HEK293 (cell line): ENCODE measurements around the gene SLC25A25.

ENCODE experiments used
- CTCF ChIA-PET: fragments of 350-600 bp; formaldehyde crosslinking; extraction: SDS; loops from one replicate; lab custom pipeline; 2021; ENCODE audit warnings: antibody characterized with exemption; lab: Yijun Ruan, JAX
- POLR2A ChIA-PET: fragments of 300-600 bp; formaldehyde crosslinking; extraction: SDS; loops from one replicate; lab custom pipeline; 2020; ENCODE audit warnings: antibody characterized with exemption, inconsistent platforms; lab: Yijun Ruan, JAX
- H3K27ac ChIP-seq: fragments of 200-500 bp; sonication (Bioruptor generic); 2 replicates; pipeline ENCODE4 v1.5.1; 2014; ENCODE audit warnings: low read depth, low read length, control low read depth, inconsistent platforms; ENCODE audit errors: extremely low read depth
- H3K36me3 ChIP-seq, 2 experiments: fragments of 200-500 bp in 1 of 2; sonication (Bioruptor generic) in 1 of 2; 1 replicate in 1 of 2; 2 replicates in 1 of 2; pipeline ENCODE4 v1.5.1; 2014 to 2017; ENCODE audit warnings: inconsistent platforms in 2 of 2, low read length in 2 of 2; ENCODE audit not compliant: control insufficient read depth in 2 of 2, insufficient read depth in 1 of 2
- H3K4me1 ChIP-seq: fragments of 200-500 bp; sonication (Bioruptor generic); 2 replicates; pipeline ENCODE4 v1.5.1; 2014; ENCODE audit warnings: mild to moderate bottlenecking, low read length, inconsistent platforms; ENCODE audit not compliant: control insufficient read depth, insufficient read depth
- H3K4me3 ChIP-seq: 2 replicates; pipeline ENCODE4 v1.5.1; 2011; ENCODE audit warnings: low read depth, mild to moderate bottlenecking, control low read depth, low read length, moderate library complexity
- H3K9me3 ChIP-seq: fragments of 200-500 bp; sonication (Bioruptor generic); 2 replicates; pipeline ENCODE4 v1.5.1; 2014; ENCODE audit warnings: low read depth, low read length, inconsistent platforms; ENCODE audit not compliant: control insufficient read depth, insufficient read depth
- FEZF1 ChIP-seq: fragments of 450-650 bp; formaldehyde crosslinking; IDR thresholded peaks from 2 replicates; pipeline ENCODE4 v1.5.1; 2016; ENCODE audit warnings: missing biosample characterization, missing genetic modification characterization
- KLF16 ChIP-seq: fragments of 450-650 bp; formaldehyde crosslinking; IDR thresholded peaks from 2 replicates; pipeline ENCODE4 v1.5.1; 2017; ENCODE audit warnings: missing biosample characterization, missing genetic modification characterization
- MZF1 ChIP-seq: fragments of 450-650 bp; formaldehyde crosslinking; IDR thresholded peaks from 2 replicates; pipeline ENCODE4 v1.5.1; 2017; ENCODE audit warnings: missing biosample characterization, missing genetic modification characterization, borderline replicate concordance
- SCRT2 ChIP-seq: fragments of 450-650 bp; formaldehyde crosslinking; IDR thresholded peaks from 2 replicates; pipeline ENCODE4 v1.5.1; 2016; ENCODE audit warnings: missing biosample characterization, missing genetic modification characterization
- TSHZ1 ChIP-seq: fragments of 450-650 bp; formaldehyde crosslinking; IDR thresholded peaks from 2 replicates; pipeline ENCODE4 v1.5.1; 2016; ENCODE audit warnings: missing biosample characterization, missing genetic modification characterization, borderline replicate concordance
- ZBTB10 ChIP-seq: fragments of 450-650 bp; formaldehyde crosslinking; IDR thresholded peaks from 2 replicates; pipeline ENCODE4 v1.5.1; 2016; ENCODE audit warnings: missing biosample characterization, missing genetic modification characterization
- ZBTB6 ChIP-seq: fragments of 450-650 bp; formaldehyde crosslinking; IDR thresholded peaks from 2 replicates; pipeline ENCODE4 v1.5.1; 2017; ENCODE audit warnings: missing biosample characterization, missing genetic modification characterization
- ZEB2 ChIP-seq: fragments of 450-650 bp; formaldehyde crosslinking; IDR thresholded peaks from 2 replicates; pipeline ENCODE4 v1.5.1; 2016; ENCODE audit warnings: missing biosample characterization, missing genetic modification characterization
- ZFP37 ChIP-seq: fragments of 450-650 bp; formaldehyde crosslinking; IDR thresholded peaks from 2 replicates; pipeline ENCODE4 v1.5.1; 2016; ENCODE audit warnings: missing biosample characterization, missing genetic modification characterization
- ZFP41 ChIP-seq: fragments of 450-650 bp; formaldehyde crosslinking; IDR thresholded peaks from 2 replicates; pipeline ENCODE4 v1.5.1; 2016; ENCODE audit warnings: missing biosample characterization, missing genetic modification characterization, borderline replicate concordance
- ZNF114 ChIP-seq: fragments of 450-650 bp; formaldehyde crosslinking; IDR thresholded peaks from 2 replicates; pipeline ENCODE4 v1.5.0; 2017; ENCODE audit warnings: missing biosample characterization, missing genetic modification characterization
- ZNF132 ChIP-seq: fragments of 450-650 bp; formaldehyde crosslinking; IDR thresholded peaks from 2 replicates; pipeline ENCODE4 v1.5.1; 2017; ENCODE audit warnings: missing biosample characterization, missing genetic modification characterization, borderline replicate concordance
- ZNF155 ChIP-seq: fragments of 450-650 bp; formaldehyde crosslinking; IDR thresholded peaks from 2 replicates; pipeline ENCODE4 v1.5.1; 2016; ENCODE audit warnings: missing biosample characterization, missing genetic modification characterization
- ZNF324 ChIP-seq: fragments of 450-650 bp; formaldehyde crosslinking; IDR thresholded peaks from 2 replicates; pipeline ENCODE4 v1.5.1; 2016; ENCODE audit warnings: missing biosample characterization, missing genetic modification characterization
- ZNF433 ChIP-seq: fragments of 450-650 bp; formaldehyde crosslinking; IDR thresholded peaks from 2 replicates; pipeline ENCODE4 v1.5.1; 2016; ENCODE audit warnings: missing biosample characterization, missing genetic modification characterization, low read depth
- ZNF530 ChIP-seq: fragments of 450-650 bp; formaldehyde crosslinking; IDR thresholded peaks from 2 replicates; pipeline ENCODE4 v1.5.1; 2016; ENCODE audit warnings: low read depth, missing biosample characterization, missing genetic modification characterization
- ZNF560 ChIP-seq: fragments of 450-650 bp; formaldehyde crosslinking; IDR thresholded peaks from 2 replicates; pipeline ENCODE4 v1.5.1; 2017; ENCODE audit warnings: missing biosample characterization, missing genetic modification characterization, borderline replicate concordance
- ZNF600 ChIP-seq: fragments of 450-650 bp; formaldehyde crosslinking; IDR thresholded peaks from 2 replicates; pipeline ENCODE4 v1.5.1; 2016; ENCODE audit warnings: missing biosample characterization, missing genetic modification characterization
- ZNF624 ChIP-seq: fragments of 450-650 bp; formaldehyde crosslinking; IDR thresholded peaks from 2 replicates; pipeline ENCODE4 v1.5.1; 2017; ENCODE audit warnings: missing biosample characterization, missing genetic modification characterization
- ZNF654 ChIP-seq: fragments of 450-650 bp; formaldehyde crosslinking; IDR thresholded peaks from 2 replicates; pipeline ENCODE4 v1.5.1; 2016; ENCODE audit warnings: low read depth, missing biosample characterization, missing genetic modification characterization
- ZNF792 ChIP-seq: fragments of 450-650 bp; formaldehyde crosslinking; IDR thresholded peaks from 2 replicates; pipeline ENCODE4 v1.5.1; 2016; ENCODE audit warnings: missing biosample characterization, missing genetic modification characterization
- ZSCAN5A ChIP-seq: fragments of 450-650 bp; formaldehyde crosslinking; IDR thresholded peaks from 2 replicates; pipeline ENCODE4 v1.5.1; 2016; ENCODE audit warnings: missing biosample characterization, missing genetic modification characterization

Gene SLC25A25

GRCh38 chr9:128144239-128145181 lies 76.5 kb downstream of the SLC25A25 start:
- CTCF ChIA-PET, result interaction anchor here (0.7 to 2.3 kb wide), 3 partner anchors 16 to 59 kb away, joined by 3 to 14 read pairs (median 3); no protein-coding TSS in a partner anchor
- POLR2A ChIA-PET, result interaction anchor here (1.3 kb wide), 1 partner anchor 16 kb away, joined by 4 read pairs; the partner anchor contains the start of gene BBLN
- no peak overlapping the region for H3K27ac ChIP-seq

GRCh38 chr9:128145536-128145935 lies 77.5 kb downstream of the SLC25A25 start:
- POLR2A ChIA-PET, result no interaction called here
- CTCF ChIA-PET, result interaction anchor here (0.6 to 1.2 kb wide), 3 partner anchors 15 to 202 kb away, joined by 3 to 5 read pairs (median 5); no protein-coding TSS in a partner anchor
- Histone ChIP-seq H3K27ac (no peak overlapping the region), H3K4me3 (no peak overlapping the region), H3K36me3 (no peaks in the 10 kb centered on the region), H3K9me3 (no peaks in the 10 kb centered on the region), H3K4me1 (no peaks in the 10 kb centered on the region)
- TF ChIP-seq ZBTB6 (tag by site-specific recombination) (no peak), ZNF324 (tag by site-specific recombination) (no peak), TSHZ1 (tag by site-specific recombination) (no peak), SCRT2 (tag by site-specific recombination) (no peak), ZFP41 (tag by site-specific recombination) (no peak), ZNF560 (tag by site-specific recombination) (no peak), ZSCAN5A (tag by site-specific recombination) (no peak), ZNF530 (tag by site-specific recombination) (no peak), KLF16 (tag by site-specific recombination) (no peak), ZNF433 (no peak), ZNF624 (tag by site-specific recombination) (no peak), MZF1 (no peak), ZNF155 (tag by site-specific recombination) (no peak), ZBTB10 (no peak), ZNF114 (tag by site-specific recombination) (no peak), ZNF600 (tag by site-specific recombination) (no peak), ZNF654 (tag by site-specific recombination) (no peak), FEZF1 (tag by site-specific recombination) (no peak)

More at GRCh38 chr9:128144239-128145181, 76.5 kb downstream of the SLC25A25 start:
- TF ChIP-seq ZNF132 (no peak), ZFP37 (tag by site-specific recombination) (no peak), ZEB2 (tag by site-specific recombination) (no peak), ZNF792 (no peak)
- no peaks in the 10 kb centered on the region for H3K36me3 ChIP-seq
- H3K4me1 ChIP-seq, result no peaks in the 10 kb centered on the region
- H3K4me3 ChIP-seq, result no peak overlapping the region
- no peaks in the 10 kb centered on the region for H3K9me3 ChIP-seq
